DOHH2 (cell line): ENCODE results near the gene DNASE1L2.

Source experiments
- CTCF ChIP-seq: fragments of 200-600 bp; sonication (generic); IDR thresholded peaks from one replicate; pipeline ENCODE4 v1.5.1; 2014; ENCODE audit warnings: antibody characterized with exemption, mild to moderate bottlenecking, low read depth, low read length; ENCODE audit not compliant: poor library complexity, severe bottlenecking
- EZH2phosphoT487 ChIP-seq: fragments of 200-600 bp; sonication (generic); IDR thresholded peaks from 2 replicates; pipeline ENCODE4 v1.6.1; 2017; ENCODE audit warnings: borderline replicate concordance, mild to moderate bottlenecking, antibody characterized with exemption, low read length, moderate library complexity, mixed read lengths

GRCh38 chr16:2250652-2251295, 14.5 kb downstream of the DNASE1L2 start:
- no peak for TF ChIP-seq CTCF
- no peak for TF ChIP-seq EZH2phosphoT487
